Esophagus muscularis mucosa (tissue), 4 donors: ENCODE measurements around the gene CSMD2. TPM values are rescaled to one million over a fixed set of nuclear protein-coding genes. Genes with fewer than 3 reads are reported as not detected.

Experiments used
- DNase-seq: peaks from one replicate; pipeline ENCODE4 v3.0.0-alpha.2; 2017; ENCODE audit errors: extremely low spot score
- H3K27ac ChIP-seq, 4 donors: fragments of 200-600 bp; sonication (generic); replicated peaks in 1 of 4; 1 replicate in 3 of 4; 2 replicates in 1 of 4; pipeline ENCODE4 v1.5.1; 2016 to 2019; ENCODE audit warnings: mild to moderate bottlenecking in 1 of 4
- H3K27me3 ChIP-seq, 4 donors: fragments of 200-600 bp; sonication (generic); one replicate each; pipeline versions ENCODE4 v1.5.1 to v1.6.0; 2016 to 2019
- H3K36me3 ChIP-seq, 4 donors: fragments of 200-600 bp; sonication (generic); one replicate each; pipeline ENCODE4 v1.5.1; 2016 to 2019
- H3K4me1 ChIP-seq, 4 donors: fragments of 200-600 bp; sonication (generic); one replicate each; pipeline ENCODE4 v1.5.1; 2016 to 2019
- H3K4me3 ChIP-seq, 4 donors: fragments of 200-600 bp; sonication (generic); 1 replicate in 2 of 4; 2 replicates in 2 of 4; pipeline ENCODE4 v1.5.1; 2016 to 2019; ENCODE audit warnings: mild to moderate bottlenecking in 4 of 4, moderate library complexity in 1 of 4
- H3K9me3 ChIP-seq, 4 donors: fragments of 200-600 bp; sonication (generic); 1 replicate in 3 of 4; 2 replicates in 1 of 4; pipeline ENCODE4 v1.5.1; 2016 to 2019
- EP300 ChIP-seq: sonication (generic); formaldehyde crosslinking; IDR thresholded peaks from one replicate; pipeline ENCODE4 v1.6.1; 2017; ENCODE audit warnings: antibody characterized with exemption
- POLR2A ChIP-seq: fragments of 450-650 bp; IDR thresholded peaks from one replicate; pipeline ENCODE4 v1.6.1; 2017; ENCODE audit warnings: antibody characterized with exemption, moderate library complexity, mild to moderate bottlenecking, low read depth
- POLR2AphosphoS5 ChIP-seq, 2 donors: sonication (generic); formaldehyde crosslinking; IDR thresholded peaks; one replicate each; pipeline ENCODE4 v1.6.1; 2017; ENCODE audit warnings: antibody characterized with exemption in 2 of 2
- WGBS: methylation state at CpG from one replicate; pipeline ENCODE4 v1.1.5; 2018; 5-methylcytosine and 5-hydroxymethylcytosine counted together
- intact Hi-C: fragments of 100-400 bp; cut with DNase I; formaldehyde crosslinking; loops from one replicate; pipeline ENCODE4 v1.15.1; 2023
- total RNA-seq, 4 donors: library from RNA; depleted of rRNA; stranded (reverse); fragments of >200 nt; gene quantifications; one replicate each; pipeline versions ENCODE4 v1.1.0 to v1.2.1, GENCODE V29; 2016
- TF ChIP-seq, protein P1 (sequence below), 3 experiments: fragments of 200-600 bp in 2 of 3; fragments of 450-650 bp in 1 of 3; sonication (generic) in 2 of 3; IDR thresholded peaks; one replicate each; pipeline ENCODE4 v1.5.1; 2017 to 2019; ENCODE audit warnings: antibody characterized with exemption in 3 of 3, mild to moderate bottlenecking in 2 of 3, moderate library complexity in 1 of 3

Gene CSMD2
- total RNA-seq, 4 donors from 2014 or later: 0.26 to 0.75 (median 0.37) TPM

- no peak overlapping the region for H3K27ac ChIP-seq
- H3K4me3 ChIP-seq: no peak overlapping the region
- H3K27me3 ChIP-seq: no peaks in the 10 kb centered on the region
- H3K9me3 ChIP-seq: peaks cover 0 to 20% (median under 1%) of the 10 kb centered on the region in 4 donors
- no peaks in the 10 kb centered on the region for H3K4me1 ChIP-seq
- intact Hi-C loops: no loop called here
- WGBS: 83% methylated on average over 2 of the region's 4 CpGs
- DNase-seq: no peak
- TF ChIP-seq POLR2AphosphoS5 (IDR thresholded peaks at IDR 0.05): no peak
- TF ChIP-seq, protein P1, sequence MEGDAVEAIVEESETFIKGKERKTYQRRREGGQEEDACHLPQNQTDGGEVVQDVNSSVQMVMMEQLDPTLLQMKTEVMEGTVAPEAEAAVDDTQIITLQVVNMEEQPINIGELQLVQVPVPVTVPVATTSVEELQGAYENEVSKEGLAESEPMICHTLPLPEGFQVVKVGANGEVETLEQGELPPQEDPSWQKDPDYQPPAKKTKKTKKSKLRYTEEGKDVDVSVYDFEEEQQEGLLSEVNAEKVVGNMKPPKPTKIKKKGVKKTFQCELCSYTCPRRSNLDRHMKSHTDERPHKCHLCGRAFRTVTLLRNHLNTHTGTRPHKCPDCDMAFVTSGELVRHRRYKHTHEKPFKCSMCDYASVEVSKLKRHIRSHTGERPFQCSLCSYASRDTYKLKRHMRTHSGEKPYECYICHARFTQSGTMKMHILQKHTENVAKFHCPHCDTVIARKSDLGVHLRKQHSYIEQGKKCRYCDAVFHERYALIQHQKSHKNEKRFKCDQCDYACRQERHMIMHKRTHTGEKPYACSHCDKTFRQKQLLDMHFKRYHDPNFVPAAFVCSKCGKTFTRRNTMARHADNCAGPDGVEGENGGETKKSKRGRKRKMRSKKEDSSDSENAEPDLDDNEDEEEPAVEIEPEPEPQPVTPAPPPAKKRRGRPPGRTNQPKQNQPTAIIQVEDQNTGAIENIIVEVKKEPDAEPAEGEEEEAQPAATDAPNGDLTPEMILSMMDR (IDR thresholded peaks at IDR 0.05): no peak
- no peaks in the 10 kb centered on the region for H3K36me3 ChIP-seq
These were observed 372.8 kb downstream of the CSMD2 start for GRCh38 chr1:33792216-33792615.

GRCh38 chr1:33791251-33791650, 373.8 kb downstream of the CSMD2 start:
- no peaks in the 10 kb centered on the region for H3K36me3 ChIP-seq
- no peak overlapping the region for H3K4me3 ChIP-seq
- 94% methylated on average over 2 of the region's 2 CpGs for WGBS
- peaks cover 0 to 11% (median 0%) of the 10 kb centered on the region in 4 donors for H3K9me3 ChIP-seq
- H3K4me1 ChIP-seq: no peaks in the 10 kb centered on the region
- no peak overlapping the region for H3K27ac ChIP-seq
- TF ChIP-seq POLR2AphosphoS5 (IDR thresholded peaks at IDR 0.05) (no peak), POLR2A (no peak), EP300 (no peak)
- TF ChIP-seq, protein P1 (IDR thresholded peaks at IDR 0.05): no peak
- no peaks in the 10 kb centered on the region for H3K27me3 ChIP-seq
- intact Hi-C loops: no loop called here
- no peak for DNase-seq

- TF ChIP-seq, protein P1 (IDR thresholded peaks at IDR 0.05): no peak
- TF ChIP-seq EP300 (no peak), POLR2A (no peak), POLR2AphosphoS5 (IDR thresholded peaks at IDR 0.05) (no peak)
- Histone ChIP-seq H3K4me1 (no peaks in the 10 kb centered on the region), H3K36me3 (no peaks in the 10 kb centered on the region), H3K4me3 (no peak overlapping the region), H3K27ac (no peak overlapping the region), H3K27me3 (no peaks in the 10 kb centered on the region), H3K9me3 (peaks cover 0 to 4% (median 0%) of the 10 kb centered on the region in 4 donors)
- intact Hi-C loops: no loop called here
- no peak for DNase-seq
- 87% methylated on average over 1 of the region's 1 CpG for WGBS
These were observed 374.5 kb downstream of the CSMD2 start for GRCh38 chr1:33790577-33790976.

DNA sequence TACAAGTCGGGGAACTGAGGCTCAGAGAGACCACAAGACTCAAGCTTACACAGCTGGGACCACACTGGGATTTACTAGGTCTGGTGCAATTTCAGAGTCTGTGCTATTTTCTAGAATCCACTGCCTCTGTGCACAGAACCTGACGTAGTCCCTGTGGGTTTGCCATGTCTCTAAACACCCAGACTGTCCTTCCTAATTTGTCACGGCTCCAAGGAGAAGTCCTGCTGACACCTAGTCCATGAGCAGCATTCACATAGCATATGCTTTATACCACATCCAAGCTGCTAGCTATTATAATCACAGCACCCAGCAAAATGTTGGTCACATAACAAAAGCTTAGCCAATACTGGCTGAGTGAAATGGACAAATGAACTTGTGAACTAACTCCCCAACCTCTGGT, 380.2 kb downstream of the CSMD2 start:
- Histone ChIP-seq H3K9me3 (no peaks in the 10 kb centered on the region), H3K27ac (no peak overlapping the region), H3K4me3 (no peak overlapping the region), H3K4me1 (no peaks in the 10 kb centered on the region), H3K36me3 (no peaks in the 10 kb centered on the region), H3K27me3 (peaks cover 0 to 14% (median 0%) of the 10 kb centered on the region in 4 donors)
- TF ChIP-seq, protein P1 (IDR thresholded peaks at IDR 0.05): no peak
- TF ChIP-seq POLR2AphosphoS5 (IDR thresholded peaks at IDR 0.05) (no peak), POLR2A (no peak), EP300 (no peak)
- WGBS: 82% methylated on average over 3 of the region's 3 CpGs
- DNase-seq: no peak
- intact Hi-C loops: no loop called here

- Histone ChIP-seq H3K27ac (no peak overlapping the region), H3K27me3 (peaks cover 0 to 27% (median 0%) of the 10 kb centered on the region in 4 donors), H3K9me3 (no peaks in the 10 kb centered on the region), H3K4me3 (no peak overlapping the region), H3K36me3 (no peaks in the 10 kb centered on the region), H3K4me1 (no peaks in the 10 kb centered on the region)
- 88% methylated on average over 7 of the region's 7 CpGs for WGBS
- no peak for DNase-seq
- no peak for TF ChIP-seq POLR2AphosphoS5 (IDR thresholded peaks at IDR 0.05)
- TF ChIP-seq POLR2A: no peak
- TF ChIP-seq, protein P1 (IDR thresholded peaks at IDR 0.05): no peak
- intact Hi-C loops: no loop called here
These were observed 382.3 kb downstream of the CSMD2 start for GRCh38 chr1:33782776-33783175.
